ENCODE results near the gene FZR1. TPM values are rescaled to one million over a fixed set of nuclear protein-coding genes. Genes with fewer than 3 reads are reported as not detected.

The FZR1 gene
- total and polyA plus RNA-seq, 2 of the 8 experiments (the other 6 are each of a cell fraction or from before 2014, with no cell fraction given) = 21.6 to 35.5 TPM

- no peak for TF ChIP-seq GABPA (IDR thresholded peaks at IDR 0.05; ENCODE audit: borderline replicate concordance, insufficient read depth, low read length)
- no peak for TF ChIP-seq JUND (IDR thresholded peaks at IDR 0.05; ENCODE audit: low read length)
These were observed 49.7 kb downstream of the FZR1 start (continued) for GRCh38 chr19:3555653-3556422.
